NB4 (cell line): ENCODE measurements around the gene AREL1.

Experiments used
- DNase-seq: peaks from one replicate; pipeline ENCODE4 v3.0.0; 2010; ENCODE audit warnings: low read depth
- H3K4me3 ChIP-seq: one replicate; pipeline ENCODE4 v1.5.1; 2011; ENCODE audit warnings: mild to moderate bottlenecking, low read depth, low read length, moderate library complexity
- MYC ChIP-seq: IDR thresholded peaks from 2 replicates; pipeline ENCODE4 v1.6.1; 2011; ENCODE audit warnings: low read depth, low read length
- POLR2A ChIP-seq: IDR thresholded peaks from 2 replicates; pipeline ENCODE4 v1.6.1; 2011; ENCODE audit warnings: mild to moderate bottlenecking; ENCODE audit not compliant: insufficient read length; ENCODE audit errors: extremely low read depth
- TF ChIP-seq, protein P1 (sequence below): IDR thresholded peaks from 2 replicates; pipeline ENCODE4 v1.6.1; 2011; ENCODE audit warnings: low read depth, low read length
- TF ChIP-seq, protein P2 (sequence below): IDR thresholded peaks from one replicate; pipeline ENCODE4 v1.5.1; 2012; ENCODE audit warnings: low read depth, low read length

Gene AREL1

DNA sequence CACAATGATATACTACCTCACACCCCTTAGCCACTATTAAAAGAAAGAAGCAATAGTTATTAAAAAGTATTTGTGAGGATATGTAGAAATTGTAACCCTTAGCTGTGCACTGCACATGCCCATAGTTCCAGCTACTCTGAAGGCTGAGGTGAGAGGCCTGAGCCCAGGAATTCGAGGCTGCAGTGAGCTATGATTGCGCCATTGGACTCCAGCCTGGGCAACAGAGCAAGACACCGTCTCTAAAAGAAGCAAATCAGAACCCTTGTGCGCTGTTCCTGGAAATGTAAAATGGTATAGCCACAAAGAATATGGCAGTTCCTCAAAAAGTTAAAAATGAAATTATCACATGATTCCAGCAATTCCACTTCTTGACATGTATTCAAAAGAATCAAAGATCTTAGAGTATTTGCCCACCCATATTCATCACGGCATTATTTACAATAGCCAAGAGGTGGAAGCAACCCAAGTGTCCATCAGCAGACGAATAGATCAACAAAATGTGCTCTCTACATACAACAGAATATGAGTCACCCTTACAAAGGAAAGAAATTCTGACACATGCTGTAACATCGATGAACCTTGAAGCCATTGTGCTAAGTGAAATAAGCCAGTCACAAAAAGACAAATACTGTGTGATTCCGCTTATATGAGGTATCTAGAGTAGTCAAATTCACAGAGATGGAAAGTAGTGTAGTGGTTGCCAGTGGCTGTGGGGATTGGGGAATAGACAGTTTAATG, 26.6 kb upstream of the AREL1 start:
- H3K4me3 ChIP-seq = no peak overlapping the region
- TF ChIP-seq MYC = no peak
- no peak for DNase-seq

DNA sequence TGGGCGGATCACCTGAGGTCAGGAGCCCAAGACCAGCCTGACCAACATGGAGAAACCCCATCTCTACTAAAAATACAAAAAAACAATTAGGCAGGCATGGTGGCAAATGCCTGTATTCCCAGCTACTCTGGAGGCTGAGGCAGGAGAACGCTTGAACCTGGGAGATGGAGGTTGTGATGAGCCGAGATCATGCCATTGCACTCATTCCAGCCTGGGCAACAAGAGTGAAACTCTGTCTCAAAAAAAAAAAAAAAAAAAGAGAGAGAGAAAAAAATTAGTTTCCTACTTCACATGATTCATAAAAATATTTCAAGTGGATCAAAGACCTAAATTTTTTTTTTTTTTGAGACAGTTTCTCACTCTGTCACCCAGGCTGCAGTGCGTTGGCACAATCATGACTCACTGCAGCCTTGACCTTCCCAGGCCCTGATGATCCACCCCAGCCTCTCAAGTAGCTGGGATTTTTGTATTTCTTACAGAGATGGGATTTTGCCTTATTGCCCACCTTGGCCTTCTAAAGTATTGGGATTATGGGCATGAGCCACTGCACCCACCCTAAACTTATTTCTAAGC, 25.0 kb upstream of the AREL1 start:
- no peak overlapping the region for H3K4me3 ChIP-seq
- DNase-seq = no peak
- TF ChIP-seq, protein P1, sequence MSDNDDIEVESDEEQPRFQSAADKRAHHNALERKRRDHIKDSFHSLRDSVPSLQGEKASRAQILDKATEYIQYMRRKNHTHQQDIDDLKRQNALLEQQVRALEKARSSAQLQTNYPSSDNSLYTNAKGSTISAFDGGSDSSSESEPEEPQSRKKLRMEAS = no peak
- TF ChIP-seq, protein P2, sequence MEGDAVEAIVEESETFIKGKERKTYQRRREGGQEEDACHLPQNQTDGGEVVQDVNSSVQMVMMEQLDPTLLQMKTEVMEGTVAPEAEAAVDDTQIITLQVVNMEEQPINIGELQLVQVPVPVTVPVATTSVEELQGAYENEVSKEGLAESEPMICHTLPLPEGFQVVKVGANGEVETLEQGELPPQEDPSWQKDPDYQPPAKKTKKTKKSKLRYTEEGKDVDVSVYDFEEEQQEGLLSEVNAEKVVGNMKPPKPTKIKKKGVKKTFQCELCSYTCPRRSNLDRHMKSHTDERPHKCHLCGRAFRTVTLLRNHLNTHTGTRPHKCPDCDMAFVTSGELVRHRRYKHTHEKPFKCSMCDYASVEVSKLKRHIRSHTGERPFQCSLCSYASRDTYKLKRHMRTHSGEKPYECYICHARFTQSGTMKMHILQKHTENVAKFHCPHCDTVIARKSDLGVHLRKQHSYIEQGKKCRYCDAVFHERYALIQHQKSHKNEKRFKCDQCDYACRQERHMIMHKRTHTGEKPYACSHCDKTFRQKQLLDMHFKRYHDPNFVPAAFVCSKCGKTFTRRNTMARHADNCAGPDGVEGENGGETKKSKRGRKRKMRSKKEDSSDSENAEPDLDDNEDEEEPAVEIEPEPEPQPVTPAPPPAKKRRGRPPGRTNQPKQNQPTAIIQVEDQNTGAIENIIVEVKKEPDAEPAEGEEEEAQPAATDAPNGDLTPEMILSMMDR = no peak

DNA sequence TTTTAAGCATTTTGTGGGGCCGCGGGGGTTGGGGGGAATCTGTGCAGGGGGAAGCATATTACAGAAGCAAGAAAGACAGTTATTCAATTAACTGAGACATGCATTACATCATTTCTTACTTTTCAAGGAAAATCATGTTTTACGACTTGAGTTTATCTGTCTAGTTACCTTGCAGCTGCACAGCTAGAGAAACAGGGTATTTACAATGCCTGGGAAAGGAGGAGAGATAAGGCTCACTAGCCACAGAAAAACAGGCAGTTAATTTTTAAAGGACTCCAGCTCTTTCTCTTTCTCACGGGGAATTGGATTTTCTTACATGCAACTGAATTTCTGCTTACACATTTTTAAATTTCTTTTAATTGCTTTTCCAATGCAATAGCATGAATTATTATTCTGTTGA, 22.2 kb upstream of the AREL1 start:
- H3K4me3 ChIP-seq = no peak overlapping the region
- TF ChIP-seq, protein P1 = no peak
- TF ChIP-seq, protein P2 = no peak
- TF ChIP-seq POLR2A (no peak), MYC (no peak)
- DNase-seq = no peak

DNA sequence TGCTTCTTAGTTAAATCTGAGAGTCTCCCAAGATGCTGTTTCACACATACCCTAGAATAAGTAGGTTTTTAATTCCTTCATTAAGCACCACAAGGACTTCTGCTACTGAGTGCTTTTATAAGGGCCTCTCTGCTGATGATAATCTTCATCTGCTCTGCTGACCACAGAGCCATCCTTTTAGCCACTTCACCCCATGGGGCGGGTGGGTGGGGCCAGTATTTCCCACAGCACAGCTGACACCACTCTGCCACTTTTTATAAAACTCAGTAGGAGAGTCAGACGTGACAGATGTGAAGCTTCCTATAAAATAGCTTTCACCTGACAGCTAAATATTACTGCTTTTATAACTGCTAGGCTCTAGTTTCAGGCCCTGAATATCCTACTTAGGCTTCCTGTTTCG, 20.3 kb upstream of the AREL1 start:
- DNase-seq = no peak
- H3K4me3 ChIP-seq = no peak overlapping the region
- TF ChIP-seq, protein P1 = no peak
- TF ChIP-seq POLR2A (no peak), MYC (no peak)
- TF ChIP-seq, protein P2 = no peak

DNA sequence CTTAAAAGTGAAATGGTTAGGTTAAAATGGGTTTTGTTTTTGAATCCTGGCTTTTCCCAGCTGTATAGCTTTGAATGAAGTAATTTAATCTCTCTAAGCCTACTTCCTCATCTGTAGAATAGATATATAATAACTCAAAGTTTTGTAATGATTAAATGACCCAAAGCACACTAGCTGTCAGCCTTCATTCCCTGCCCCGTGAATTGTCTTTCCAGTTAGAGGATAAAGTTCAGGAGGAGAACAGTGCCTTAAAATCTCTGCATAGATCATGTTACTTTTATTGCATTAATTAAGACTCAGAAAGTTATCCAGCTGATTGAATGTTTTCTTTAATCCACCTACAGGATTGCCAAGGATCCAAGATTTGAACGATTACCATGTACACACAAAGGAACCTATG, 19.5 kb upstream of the AREL1 start:
- TF ChIP-seq, protein P1 = no peak
- TF ChIP-seq, protein P2 = no peak
- no peak for TF ChIP-seq MYC
- no peak for TF ChIP-seq POLR2A
- no peak overlapping the region for H3K4me3 ChIP-seq
- DNase-seq = no peak

DNA sequence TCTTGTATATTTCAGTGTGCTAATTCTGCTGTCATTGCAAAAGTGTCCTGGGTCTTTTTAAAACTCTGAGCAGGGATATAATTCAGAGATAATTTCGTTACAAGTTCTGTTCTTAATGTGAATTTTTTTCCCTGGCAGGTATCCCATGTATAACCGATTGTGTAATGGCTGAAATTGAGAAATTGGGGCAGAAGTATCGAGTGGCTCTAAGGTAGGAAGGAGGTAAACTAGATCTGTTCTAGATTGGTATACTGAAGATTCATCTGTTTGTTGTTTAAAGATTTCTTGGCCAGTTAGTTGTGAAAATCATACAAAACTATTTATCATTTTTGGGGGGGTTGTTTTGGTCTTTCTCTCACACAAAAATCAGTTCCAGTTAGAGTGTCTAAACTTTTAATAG, 10.3 kb upstream of the AREL1 start:
- H3K4me3 ChIP-seq = no peak overlapping the region
- TF ChIP-seq, protein P1 = no peak
- TF ChIP-seq MYC (no peak), POLR2A (no peak)
- TF ChIP-seq, protein P2 = no peak
- DNase-seq = no peak
